Measurements from ENCODE around the gene GXYLT1.

GXYLT1 gene

DNA sequence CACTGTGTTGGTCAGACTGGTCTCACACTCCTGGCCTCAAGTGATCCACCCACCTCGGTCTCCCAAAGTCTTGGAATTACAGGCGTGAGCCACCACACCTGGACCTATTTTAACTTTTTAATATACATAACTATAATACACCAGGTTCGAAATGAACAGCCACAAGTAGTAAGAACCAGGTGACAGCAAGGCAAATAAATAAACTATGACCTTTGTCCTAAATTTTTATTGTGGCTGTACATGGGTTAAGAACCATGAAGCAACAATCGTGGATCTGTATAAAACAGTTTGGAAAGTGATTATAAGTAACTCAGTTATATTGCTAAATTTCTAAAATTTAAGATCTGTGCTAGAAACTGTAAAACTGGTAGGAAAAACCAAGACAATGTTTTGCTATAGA is 41.5 kb downstream of the GXYLT1 start:
- H3K9ac ChIP-seq (ENCODE audit: insufficient read length), result no peak overlapping the region
- DNase-seq (ENCODE audit: low read depth, low spot score), result no peak
- no peak for TF ChIP-seq EZH2 (IDR thresholded peaks at IDR 0.05)
- no peak for TF ChIP-seq FOXP2 (optimal IDR thresholded peaks at IDR 0.05; ENCODE audit: control extremely low read depth, extremely low read length, insufficient read depth)
- no peak for TF ChIP-seq POLR2AphosphoS5 (IDR thresholded peaks at IDR 0.05; ENCODE audit: borderline replicate concordance, low read depth, low read length)
- peaks cover 3% of the 10 kb centered on the region for H3K36me3 ChIP-seq (ENCODE audit: insufficient read depth, low read length)
- no peak overlapping the region for H3K27ac ChIP-seq
- H3K4me3 ChIP-seq, result no peak overlapping the region
- H3K9me3 ChIP-seq (ENCODE audit: low read depth, low read length), result no peaks in the 10 kb centered on the region

DNA sequence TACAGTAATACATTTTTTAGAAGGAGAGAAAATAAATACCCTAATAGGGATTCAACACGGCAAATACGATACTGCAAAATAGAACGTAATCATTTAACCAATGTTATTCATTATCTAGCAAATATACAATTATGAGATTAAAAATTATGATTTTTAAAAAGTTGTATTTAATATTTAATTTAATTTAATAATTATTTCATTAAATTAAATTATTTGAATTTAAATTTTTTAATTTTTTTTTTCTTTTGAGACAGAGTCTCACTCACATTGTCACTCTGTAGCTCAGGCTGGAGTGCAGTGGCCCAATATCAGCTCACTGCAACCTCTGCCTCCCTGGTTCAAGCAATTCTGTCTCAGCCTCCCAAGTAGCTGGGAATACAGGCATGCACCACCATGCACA is 42.0 kb downstream of the GXYLT1 start:
- no peak overlapping the region for H3K27ac ChIP-seq
- no peak for DNase-seq (ENCODE audit: low read depth, low spot score)
- TF ChIP-seq FOXP2 (optimal IDR thresholded peaks at IDR 0.05; ENCODE audit: control extremely low read depth, extremely low read length, insufficient read depth) (no peak), EZH2 (IDR thresholded peaks at IDR 0.05) (no peak), POLR2AphosphoS5 (IDR thresholded peaks at IDR 0.05; ENCODE audit: borderline replicate concordance, low read depth, low read length) (no peak)
- H3K9me3 ChIP-seq (ENCODE audit: low read depth, low read length), result no peaks in the 10 kb centered on the region
- H3K36me3 ChIP-seq (ENCODE audit: insufficient read depth, low read length), result no peaks in the 10 kb centered on the region
- no peak overlapping the region for H3K9ac ChIP-seq (ENCODE audit: insufficient read length)
- no peak overlapping the region for H3K4me3 ChIP-seq

DNA sequence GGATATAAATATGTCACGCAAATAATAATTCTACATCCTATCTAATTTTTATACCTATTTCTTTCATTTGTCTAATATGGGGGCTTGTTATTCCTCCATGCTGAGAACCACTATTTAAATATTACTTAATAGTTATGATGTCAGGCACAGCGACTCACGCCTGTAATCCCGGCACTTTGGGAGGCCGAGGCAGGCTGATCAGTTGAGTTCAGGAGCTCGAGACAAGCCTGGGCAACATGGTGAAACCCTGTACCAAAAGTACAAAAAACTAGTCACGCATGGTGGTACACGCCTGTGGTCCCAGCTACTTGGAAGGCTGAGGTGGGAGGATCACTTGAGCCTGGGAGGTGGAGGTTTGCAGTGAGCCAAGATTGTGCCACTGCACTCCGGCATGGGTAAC is 45.2 kb downstream of the GXYLT1 start:
- Histone ChIP-seq H3K36me3 (ENCODE audit: insufficient read depth, low read length) (peaks cover 26% of the 10 kb centered on the region), H3K9me3 (ENCODE audit: low read depth, low read length) (no peaks in the 10 kb centered on the region), H3K4me3 (no peak overlapping the region), H3K27ac (no peak overlapping the region), H3K9ac (ENCODE audit: insufficient read length) (no peak overlapping the region)
- no peak for DNase-seq (ENCODE audit: low read depth, low spot score)
- TF ChIP-seq FOXP2 (optimal IDR thresholded peaks at IDR 0.05; ENCODE audit: control extremely low read depth, extremely low read length, insufficient read depth), result no peak
- no peak for TF ChIP-seq POLR2AphosphoS5 (IDR thresholded peaks at IDR 0.05; ENCODE audit: borderline replicate concordance, low read depth, low read length)
- TF ChIP-seq EZH2 (IDR thresholded peaks at IDR 0.05), result no peak

DNA sequence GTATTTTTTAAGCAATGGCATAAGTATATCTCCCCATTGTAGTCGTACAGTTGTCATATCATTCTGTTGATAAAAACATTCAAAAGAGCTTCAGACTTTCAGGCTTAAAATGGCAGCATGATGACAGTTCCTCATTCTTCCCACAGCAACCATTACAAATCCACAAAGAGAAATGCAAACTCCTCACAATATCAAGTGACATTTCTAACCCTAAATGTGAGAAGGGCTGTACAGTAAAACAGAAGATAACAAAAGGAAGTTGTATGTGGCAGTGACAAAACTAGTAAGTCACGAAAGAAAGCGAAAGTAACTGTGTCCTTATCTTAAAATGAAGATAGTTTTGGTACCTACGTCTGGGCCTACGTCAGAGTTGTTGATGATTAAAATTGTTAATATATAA is 46.7 kb downstream of the GXYLT1 start:
- no peak for TF ChIP-seq FOXP2 (optimal IDR thresholded peaks at IDR 0.05; ENCODE audit: control extremely low read depth, extremely low read length, insufficient read depth)
- TF ChIP-seq POLR2AphosphoS5 (IDR thresholded peaks at IDR 0.05; ENCODE audit: borderline replicate concordance, low read depth, low read length), result no peak
- no peak for TF ChIP-seq EZH2 (IDR thresholded peaks at IDR 0.05)
- Histone ChIP-seq H3K36me3 (ENCODE audit: insufficient read depth, low read length) (peaks cover 33% of the 10 kb centered on the region), H3K27ac (no peak overlapping the region), H3K9ac (ENCODE audit: insufficient read length) (no peak overlapping the region), H3K9me3 (ENCODE audit: low read depth, low read length) (no peaks in the 10 kb centered on the region), H3K4me3 (no peak overlapping the region)
- no peak for DNase-seq (ENCODE audit: low read depth, low spot score)

DNA sequence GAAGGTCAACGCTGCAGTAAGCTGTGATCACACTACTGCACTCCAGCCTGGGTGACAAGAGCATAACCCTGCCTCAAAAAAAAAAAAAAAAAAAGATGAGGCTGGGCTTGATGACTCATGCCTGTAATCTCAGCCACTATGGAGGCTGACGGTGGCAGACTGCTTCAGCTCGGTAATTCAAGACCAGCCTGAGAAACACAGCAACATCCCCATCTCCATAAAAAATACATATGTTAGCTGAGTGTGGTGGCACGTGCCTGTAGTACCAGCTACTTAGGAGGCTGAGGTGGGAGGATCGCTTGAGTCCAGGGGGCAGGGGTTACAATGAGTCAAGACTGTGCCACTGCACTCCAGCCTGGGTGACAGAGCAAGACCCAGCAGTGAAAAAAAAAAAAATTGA is 50.4 kb downstream of the GXYLT1 start:
- no peak overlapping the region for H3K27ac ChIP-seq
- H3K36me3 ChIP-seq (ENCODE audit: insufficient read depth, low read length), result peaks cover 33% of the 10 kb centered on the region
- DNase-seq (ENCODE audit: low read depth, low spot score), result no peak
- TF ChIP-seq EZH2 (IDR thresholded peaks at IDR 0.05) (no peak), FOXP2 (optimal IDR thresholded peaks at IDR 0.05; ENCODE audit: control extremely low read depth, extremely low read length, insufficient read depth) (no peak), POLR2AphosphoS5 (IDR thresholded peaks at IDR 0.05; ENCODE audit: borderline replicate concordance, low read depth, low read length) (no peak)
- no peak overlapping the region for H3K4me3 ChIP-seq
- no peak overlapping the region for H3K9ac ChIP-seq (ENCODE audit: insufficient read length)
- no peaks in the 10 kb centered on the region for H3K9me3 ChIP-seq (ENCODE audit: low read depth, low read length)

DNA sequence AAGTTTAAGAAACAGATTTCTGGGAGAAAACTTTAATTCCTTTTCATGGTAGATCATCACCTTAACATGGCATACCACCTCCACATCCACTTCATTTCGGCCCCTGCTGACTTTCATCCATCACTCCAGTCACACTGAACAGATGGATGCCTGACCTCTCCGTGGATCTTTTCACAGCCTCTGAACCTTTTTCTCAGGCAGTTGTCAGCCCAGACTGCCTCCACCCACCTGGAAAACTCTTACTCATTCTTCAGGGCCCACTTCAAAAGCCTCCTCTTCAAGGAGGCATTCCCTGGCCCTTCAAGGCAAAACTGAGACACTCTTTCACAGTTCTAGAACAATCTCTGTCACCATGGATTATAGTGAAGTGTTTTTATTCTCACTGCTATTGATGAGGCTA is 52.9 kb downstream of the GXYLT1 start:
- H3K36me3 ChIP-seq (ENCODE audit: insufficient read depth, low read length), result peaks cover 26% of the 10 kb centered on the region
- no peak overlapping the region for H3K9ac ChIP-seq (ENCODE audit: insufficient read length)
- peak overlapping the region; percentile 15 for H3K27ac ChIP-seq
- no peak for DNase-seq (ENCODE audit: low read depth, low spot score)
- no peak for TF ChIP-seq EZH2 (IDR thresholded peaks at IDR 0.05)
- TF ChIP-seq FOXP2 (optimal IDR thresholded peaks at IDR 0.05; ENCODE audit: control extremely low read depth, extremely low read length, insufficient read depth), result no peak
- TF ChIP-seq POLR2AphosphoS5 (IDR thresholded peaks at IDR 0.05; ENCODE audit: borderline replicate concordance, low read depth, low read length), result no peak
- H3K4me3 ChIP-seq, result no peak overlapping the region
- no peaks in the 10 kb centered on the region for H3K9me3 ChIP-seq (ENCODE audit: low read depth, low read length)

DNA sequence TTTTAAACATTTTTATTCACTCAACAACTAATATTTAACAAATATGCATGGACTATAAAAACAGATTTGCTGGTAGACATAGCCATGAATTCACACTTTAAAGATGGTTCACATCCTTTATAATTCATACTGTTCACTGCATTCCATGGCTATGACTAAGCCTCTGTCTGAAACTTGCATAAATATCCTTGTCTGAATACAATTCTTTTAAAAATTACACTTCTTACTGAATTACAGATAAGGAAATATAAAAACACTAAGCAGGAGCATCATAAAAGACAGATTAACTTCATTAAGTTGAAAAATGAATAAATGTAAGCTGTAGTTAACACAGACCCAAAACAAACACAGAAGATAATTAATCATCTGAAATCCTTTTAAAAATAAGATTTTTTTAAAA is 53.8 kb downstream of the GXYLT1 start:
- Histone ChIP-seq H3K9ac (ENCODE audit: insufficient read length) (no peak overlapping the region), H3K4me3 (no peak overlapping the region), H3K9me3 (ENCODE audit: low read depth, low read length) (no peaks in the 10 kb centered on the region), H3K27ac (peak overlapping the region; percentile 15), H3K36me3 (ENCODE audit: insufficient read depth, low read length) (peaks cover 17% of the 10 kb centered on the region)
- TF ChIP-seq POLR2AphosphoS5 (IDR thresholded peaks at IDR 0.05; ENCODE audit: borderline replicate concordance, low read depth, low read length) (no peak), FOXP2 (optimal IDR thresholded peaks at IDR 0.05; ENCODE audit: control extremely low read depth, extremely low read length, insufficient read depth) (no peak), EZH2 (IDR thresholded peaks at IDR 0.05) (no peak)
- DNase-seq (ENCODE audit: low read depth, low spot score), result no peak

DNA sequence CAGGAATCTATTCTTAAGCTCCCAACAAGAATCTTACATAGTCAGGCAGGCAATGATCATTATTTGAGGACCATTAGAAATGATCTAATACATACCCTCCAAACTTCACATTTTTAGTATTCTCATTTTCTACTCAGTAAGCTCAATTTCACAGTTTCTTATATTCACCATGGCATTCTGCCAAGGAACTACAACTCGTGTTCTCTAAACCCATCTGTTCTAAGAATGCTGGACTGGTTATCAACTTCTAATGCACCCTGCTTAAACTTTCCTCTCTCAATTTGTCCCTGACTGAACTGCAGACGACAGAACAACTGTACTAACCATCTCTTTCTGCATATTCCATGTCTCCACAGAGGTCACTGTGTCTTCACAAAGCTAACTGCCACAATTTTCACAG is 58.6 kb downstream of the GXYLT1 start:
- Histone ChIP-seq H3K27ac (no peak overlapping the region), H3K9ac (ENCODE audit: insufficient read length) (no peak overlapping the region), H3K9me3 (ENCODE audit: low read depth, low read length) (no peaks in the 10 kb centered on the region), H3K4me3 (no peak overlapping the region), H3K36me3 (ENCODE audit: insufficient read depth, low read length) (peaks cover 5% of the 10 kb centered on the region; the same call in 1 of the 2 replicates)
- no peak for DNase-seq (ENCODE audit: low read depth, low spot score)
- TF ChIP-seq FOXP2 (optimal IDR thresholded peaks at IDR 0.05; ENCODE audit: control extremely low read depth, extremely low read length, insufficient read depth), result no peak
- TF ChIP-seq EZH2 (IDR thresholded peaks at IDR 0.05), result no peak
- no peak for TF ChIP-seq POLR2AphosphoS5 (IDR thresholded peaks at IDR 0.05; ENCODE audit: borderline replicate concordance, low read depth, low read length)

DNA sequence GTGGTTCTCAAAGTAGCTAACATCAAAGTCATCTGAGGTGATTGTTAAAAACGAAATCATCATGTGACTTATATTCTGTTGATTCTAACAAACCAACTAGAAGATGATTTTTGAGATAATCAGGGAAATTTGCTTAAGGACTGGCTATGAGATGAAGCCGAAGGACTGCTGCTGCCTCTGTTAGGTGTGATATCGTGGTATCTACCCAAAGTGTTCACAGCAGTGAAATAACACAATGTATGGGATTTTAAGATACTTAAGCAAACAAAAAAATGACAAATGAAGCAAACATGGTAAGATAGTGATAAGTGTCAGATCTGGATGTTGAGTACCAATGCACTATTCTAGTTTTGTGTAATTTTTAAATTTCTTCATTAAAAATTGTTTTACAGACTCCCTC is 59.1 kb downstream of the GXYLT1 start:
- H3K9me3 ChIP-seq (ENCODE audit: low read depth, low read length), result no peaks in the 10 kb centered on the region
- no peak overlapping the region for H3K27ac ChIP-seq
- no peak for TF ChIP-seq FOXP2 (optimal IDR thresholded peaks at IDR 0.05; ENCODE audit: control extremely low read depth, extremely low read length, insufficient read depth)
- no peak for TF ChIP-seq POLR2AphosphoS5 (IDR thresholded peaks at IDR 0.05; ENCODE audit: borderline replicate concordance, low read depth, low read length)
- no peak for TF ChIP-seq EZH2 (IDR thresholded peaks at IDR 0.05)
- no peak overlapping the region for H3K9ac ChIP-seq (ENCODE audit: insufficient read length)
- H3K36me3 ChIP-seq (ENCODE audit: insufficient read depth, low read length), result peaks cover 5% of the 10 kb centered on the region; the same call in 1 of the 2 replicates
- DNase-seq (ENCODE audit: low read depth, low spot score), result no peak
- no peak overlapping the region for H3K4me3 ChIP-seq
